Measurements from ENCODE around the gene XKR8. TPM values are rescaled to one million over a fixed set of nuclear protein-coding genes. Genes with fewer than 3 reads are reported as not detected.

The XKR8 gene
- total RNA-seq = 1 to 10 TPM in 3 of 4 donors, not detected in 1; 2.8 to 8.2 (median 5.0) TPM

- TF ChIP-seq POLR2A (IDR thresholded peaks at IDR 0.05) = peak; percentile 39 to 68
- peak in 3 of 4 experiments; percentile 39 to 54 (median 45) for TF ChIP-seq CTCF (IDR thresholded peaks at IDR 0.05)
- peak; percentile 68 to 79 for DNase-seq
- intact Hi-C loops (cut with DNase I; ENCODE audit: low total_unique reads) = no loop called here
These were observed at the start of gene XKR8 for GRCh38 chr1:27959792-27960603. XKR8 (plus strand) TSS chr1:27959973; CDS start chr1:27960070, 97 bp downstream.

GRCh38 chr1:27912429-27912828 is 47.3 kb upstream of the XKR8 start:
- no peaks in the 10 kb centered on the region for H3K36me3 ChIP-seq
- no peak overlapping the region for H3K27ac ChIP-seq
- intact Hi-C loops (cut with DNase I; ENCODE audit: low total_unique reads) = no loop called here
- no peak for TF ChIP-seq CTCF (IDR thresholded peaks at IDR 0.05)
- TF ChIP-seq POLR2A (IDR thresholded peaks at IDR 0.05) = no peak
- H3K27me3 ChIP-seq = no peaks in the 10 kb centered on the region
- H3K4me3 ChIP-seq = no peak overlapping the region
- no peak for DNase-seq
- H3K4me1 ChIP-seq = no peaks in the 10 kb centered on the region
- peaks cover 0 to 3% of the 10 kb centered on the region in 2 donors for H3K9me3 ChIP-seq

More at GRCh38 chr1:27959792-27960603, at the start of gene XKR8:
- no peaks in the 10 kb centered on the region for H3K36me3 ChIP-seq
- no peaks in the 10 kb centered on the region for H3K4me1 ChIP-seq
- no peaks in the 10 kb centered on the region for H3K27me3 ChIP-seq
- no peaks in the 10 kb centered on the region for H3K9me3 ChIP-seq
- H3K27ac ChIP-seq = peak within 1 kb of the TSS; percentile 93 to 98
- peak within 1 kb of the TSS; percentile 52 to 67 for H3K4me3 ChIP-seq

GRCh38 chr1:27915082-27915575 is 44.6 kb upstream of the XKR8 start:
- TF ChIP-seq POLR2A (IDR thresholded peaks at IDR 0.05) = no peak
- no peak for TF ChIP-seq CTCF (IDR thresholded peaks at IDR 0.05)
- H3K27me3 ChIP-seq = no peaks in the 10 kb centered on the region
- H3K9me3 ChIP-seq = peaks cover 0 to 3% of the 10 kb centered on the region in 2 donors
- H3K36me3 ChIP-seq = no peaks in the 10 kb centered on the region
- H3K4me3 ChIP-seq = peak overlapping the region in 1 of 2 donors; percentile 73
- intact Hi-C loops (cut with DNase I; ENCODE audit: low total_unique reads) = no loop called here
- no peak for DNase-seq
- H3K4me1 ChIP-seq = no peaks in the 10 kb centered on the region
- peak overlapping the region; percentile 70 to 81 for H3K27ac ChIP-seq

- intact Hi-C loops (cut with DNase I; ENCODE audit: low total_unique reads) = no loop called here
- no peak for DNase-seq
- Histone ChIP-seq H3K9me3 (no peaks in the 10 kb centered on the region), H3K36me3 (no peaks in the 10 kb centered on the region), H3K4me3 (no peak overlapping the region), H3K27ac (no peak overlapping the region), H3K27me3 (no peaks in the 10 kb centered on the region), H3K4me1 (no peaks in the 10 kb centered on the region)
- TF ChIP-seq POLR2A (IDR thresholded peaks at IDR 0.05) (no peak), CTCF (IDR thresholded peaks at IDR 0.05) (no peak)
These were observed 37.5 kb upstream of the XKR8 start for GRCh38 chr1:27922272-27922671.
